A549 treated with dexamethasone at 1 μM for 4 hours (cell line): Measurements from ENCODE around the gene ABCA12. TPM values are rescaled to one million over a fixed set of nuclear protein-coding genes. Genes with fewer than 3 reads are reported as not detected.

Experiments
- total RNA-seq: library from RNA; stranded (reverse); fragments of 200-300 nt; extraction: Qiagen RNA extraction; gene quantifications from 5 replicates; pipeline ENCODE4 v1.2.3, GENCODE V29; 2022

ABCA12 gene, protein sequence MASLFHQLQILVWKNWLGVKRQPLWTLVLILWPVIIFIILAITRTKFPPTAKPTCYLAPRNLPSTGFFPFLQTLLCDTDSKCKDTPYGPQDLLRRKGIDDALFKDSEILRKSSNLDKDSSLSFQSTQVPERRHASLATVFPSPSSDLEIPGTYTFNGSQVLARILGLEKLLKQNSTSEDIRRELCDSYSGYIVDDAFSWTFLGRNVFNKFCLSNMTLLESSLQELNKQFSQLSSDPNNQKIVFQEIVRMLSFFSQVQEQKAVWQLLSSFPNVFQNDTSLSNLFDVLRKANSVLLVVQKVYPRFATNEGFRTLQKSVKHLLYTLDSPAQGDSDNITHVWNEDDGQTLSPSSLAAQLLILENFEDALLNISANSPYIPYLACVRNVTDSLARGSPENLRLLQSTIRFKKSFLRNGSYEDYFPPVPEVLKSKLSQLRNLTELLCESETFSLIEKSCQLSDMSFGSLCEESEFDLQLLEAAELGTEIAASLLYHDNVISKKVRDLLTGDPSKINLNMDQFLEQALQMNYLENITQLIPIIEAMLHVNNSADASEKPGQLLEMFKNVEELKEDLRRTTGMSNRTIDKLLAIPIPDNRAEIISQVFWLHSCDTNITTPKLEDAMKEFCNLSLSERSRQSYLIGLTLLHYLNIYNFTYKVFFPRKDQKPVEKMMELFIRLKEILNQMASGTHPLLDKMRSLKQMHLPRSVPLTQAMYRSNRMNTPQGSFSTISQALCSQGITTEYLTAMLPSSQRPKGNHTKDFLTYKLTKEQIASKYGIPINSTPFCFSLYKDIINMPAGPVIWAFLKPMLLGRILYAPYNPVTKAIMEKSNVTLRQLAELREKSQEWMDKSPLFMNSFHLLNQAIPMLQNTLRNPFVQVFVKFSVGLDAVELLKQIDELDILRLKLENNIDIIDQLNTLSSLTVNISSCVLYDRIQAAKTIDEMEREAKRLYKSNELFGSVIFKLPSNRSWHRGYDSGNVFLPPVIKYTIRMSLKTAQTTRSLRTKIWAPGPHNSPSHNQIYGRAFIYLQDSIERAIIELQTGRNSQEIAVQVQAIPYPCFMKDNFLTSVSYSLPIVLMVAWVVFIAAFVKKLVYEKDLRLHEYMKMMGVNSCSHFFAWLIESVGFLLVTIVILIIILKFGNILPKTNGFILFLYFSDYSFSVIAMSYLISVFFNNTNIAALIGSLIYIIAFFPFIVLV (N-terminal part only)
- 0.15 to 0.31 TPM (median 0.26 TPM) in 5 replicates for total RNA-seq

GRCh38 chr2:215138479-215138878 lies at the start of gene ABCA12:
TSS of gene ABCA12 (minus strand) at chr2:215138626. CDS start at chr2:215138208, 418 bp downstream.

Other genes starting within 250 kb of the ABCA12 start
- 200 to 237 TPM (median 224 TPM) in 5 replicates for gene ATIC, start 173.4 kb upstream of the ABCA12 start, total RNA-seq